HG02840 (cell line): ENCODE results near the gene TMEM63C.
"Not testable (repeated sequence)": the region's sequence is repeated elsewhere in the genome, so short reads cannot be mapped to it uniquely, and the experiment has no call there.

Source experiments
- ATAC-seq: cut with Tn5 transposase; IDR thresholded peaks from one replicate; pipeline ENCODE4 v1.9.1; 2021; ENCODE audit warnings: mild to moderate bottlenecking, moderate library complexity, moderate number of reproducible peaks; ENCODE audit not compliant: unreplicated experiment, low FRiP score

TMEM63C gene

DNA sequence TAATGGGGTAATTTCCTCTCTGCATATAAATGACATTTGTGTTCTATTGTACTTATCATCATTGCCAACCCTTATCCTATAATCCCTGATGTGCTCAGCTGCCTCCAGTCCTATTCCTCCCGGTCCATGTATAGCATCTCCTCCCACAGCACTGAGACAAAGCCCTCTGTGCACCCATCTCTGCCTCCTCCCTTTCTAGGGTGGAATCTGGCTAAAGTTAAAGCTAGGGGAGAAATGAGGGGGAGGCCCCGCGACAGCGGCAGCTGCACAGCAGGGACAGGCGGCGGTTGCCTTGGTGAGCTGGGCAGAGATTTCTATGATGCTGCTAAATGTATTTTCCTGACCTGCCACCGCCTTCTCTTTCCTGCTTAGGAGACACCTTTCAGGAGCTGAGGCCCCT, 27.2 kb upstream of the TMEM63C start:
- no peak for ATAC-seq

DNA sequence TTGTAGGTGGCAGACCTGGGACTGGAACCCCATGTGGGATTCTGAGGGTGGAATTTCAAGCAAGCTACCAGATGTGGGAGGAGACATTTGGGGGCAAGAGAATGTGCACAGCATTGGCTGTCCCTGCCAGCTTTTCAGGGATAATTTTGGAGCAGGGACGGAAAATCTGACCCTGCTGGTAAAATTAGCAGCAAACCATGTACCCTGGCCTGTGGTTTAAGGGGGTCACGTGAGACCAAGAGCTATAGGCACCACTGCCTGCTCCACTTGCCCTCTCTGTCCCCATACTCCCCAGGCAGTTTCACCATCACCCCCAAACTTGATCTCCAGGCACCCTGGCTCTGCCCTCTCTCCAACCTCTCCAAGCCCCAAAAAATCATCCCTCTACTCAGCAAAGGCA, 26.5 kb upstream of the TMEM63C start:
- no peak for ATAC-seq

DNA sequence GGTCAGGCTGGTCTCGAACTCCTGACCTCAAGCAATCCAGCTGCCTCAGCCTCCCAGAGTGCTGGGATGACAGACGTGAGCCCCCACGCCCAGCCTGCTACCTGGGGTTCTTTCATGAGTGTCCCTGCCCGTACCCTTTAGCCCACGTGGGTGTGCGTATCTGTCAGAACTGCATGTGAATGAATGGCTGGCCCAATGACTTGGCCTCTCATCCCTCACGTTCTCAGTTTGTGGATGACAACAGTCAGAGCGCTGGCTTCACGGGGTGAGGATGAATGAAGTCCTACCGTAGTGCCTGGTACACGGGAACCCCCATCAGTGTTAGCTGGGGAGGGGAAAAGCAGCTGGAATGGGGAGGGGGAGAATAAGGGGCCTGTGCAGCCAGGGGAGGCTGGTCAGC, 23.9 kb upstream of the TMEM63C start:
- ATAC-seq, result no peak

DNA sequence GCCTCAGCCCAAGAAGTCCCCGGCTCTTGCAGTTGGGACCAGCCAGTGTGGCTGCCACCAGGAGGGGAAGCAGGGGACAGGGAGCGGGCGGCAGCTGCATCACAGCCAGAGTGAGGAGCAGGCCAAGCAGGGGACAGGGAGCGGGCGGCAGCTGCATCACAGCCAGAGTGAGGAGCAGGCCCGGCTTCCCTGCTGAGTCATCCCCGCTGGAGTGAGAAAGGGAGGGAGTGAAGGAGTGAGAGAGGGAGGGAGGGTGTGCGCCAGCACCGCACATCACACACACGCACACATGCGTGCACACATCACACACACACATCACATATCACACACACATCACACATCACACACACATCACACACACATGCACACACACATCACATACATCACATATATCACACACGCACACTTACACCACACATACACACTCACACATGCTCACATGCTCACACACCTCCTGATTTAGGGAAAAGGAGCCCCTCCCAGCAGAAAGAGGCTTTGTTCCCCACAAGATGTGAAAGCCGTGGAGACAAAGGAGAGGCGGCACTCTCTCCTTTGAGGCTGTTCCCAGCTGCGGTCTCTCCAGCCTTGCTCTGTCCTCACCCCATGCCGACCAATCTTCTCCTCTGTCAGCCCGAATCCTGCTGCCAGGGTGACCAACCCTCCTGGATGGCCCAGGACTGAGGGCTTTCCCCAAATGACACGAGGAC, 23.3 kb upstream of the TMEM63C start:
- no peak for ATAC-seq

DNA sequence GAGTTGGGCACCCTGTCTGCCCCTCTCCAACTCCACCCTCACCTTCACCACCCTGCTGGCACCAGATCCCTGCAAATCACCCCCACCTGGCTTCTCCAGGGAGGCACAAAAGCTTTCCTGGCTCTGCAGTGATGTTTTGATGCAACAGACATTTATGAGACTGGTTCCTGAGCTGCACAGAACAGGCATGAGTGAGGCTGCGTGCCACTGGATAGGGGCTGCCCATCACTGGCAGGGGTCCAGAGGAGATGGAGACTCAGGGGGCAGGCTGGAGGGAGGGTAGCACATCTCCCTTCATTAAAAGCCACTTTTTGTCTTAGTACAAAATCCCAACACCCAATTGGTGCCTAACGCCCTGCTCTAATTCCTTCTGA, 22.7 kb upstream of the TMEM63C start:
- ATAC-seq, result no peak

DNA sequence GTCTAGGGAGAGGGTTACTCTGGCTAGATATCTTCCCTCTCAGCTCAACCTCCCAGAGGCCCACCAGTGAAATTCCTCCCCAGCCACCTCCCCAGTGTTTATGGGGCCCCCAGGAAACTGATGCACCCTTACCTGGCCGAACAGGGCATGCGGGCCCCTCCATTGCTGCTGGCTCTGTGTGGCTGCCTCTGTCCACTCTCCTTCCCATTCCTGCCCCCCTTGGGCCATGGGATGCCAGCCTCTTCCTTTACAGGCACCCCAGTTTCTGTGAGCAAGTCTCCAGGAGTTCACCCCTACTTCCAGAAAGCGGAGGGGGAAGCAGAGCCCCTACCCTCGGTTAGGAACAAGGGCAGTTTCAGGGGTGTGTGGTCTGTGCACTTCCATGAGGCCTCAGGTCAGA, 20.6 kb upstream of the TMEM63C start:
- ATAC-seq, result no peak

DNA sequence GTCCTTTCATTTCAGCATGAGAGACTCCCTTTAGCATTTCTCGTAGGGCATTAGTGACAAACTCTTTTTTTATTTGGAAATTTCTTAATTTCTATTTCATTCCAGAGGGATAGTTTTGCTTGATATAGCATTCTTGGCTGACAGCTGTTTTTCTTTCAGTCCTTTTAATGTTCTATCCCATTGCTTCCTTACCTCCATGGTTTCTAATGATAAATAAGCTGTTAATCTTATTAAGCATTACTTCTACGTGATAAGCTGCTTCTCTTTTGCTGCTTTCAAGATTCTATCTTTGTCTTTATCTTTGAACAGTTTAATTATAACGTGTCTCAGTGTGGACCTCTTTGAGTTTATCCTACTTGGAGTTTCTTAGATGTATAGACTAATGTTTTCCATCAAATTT, 11.6 kb upstream of the TMEM63C start:
- ATAC-seq, result no peak

DNA sequence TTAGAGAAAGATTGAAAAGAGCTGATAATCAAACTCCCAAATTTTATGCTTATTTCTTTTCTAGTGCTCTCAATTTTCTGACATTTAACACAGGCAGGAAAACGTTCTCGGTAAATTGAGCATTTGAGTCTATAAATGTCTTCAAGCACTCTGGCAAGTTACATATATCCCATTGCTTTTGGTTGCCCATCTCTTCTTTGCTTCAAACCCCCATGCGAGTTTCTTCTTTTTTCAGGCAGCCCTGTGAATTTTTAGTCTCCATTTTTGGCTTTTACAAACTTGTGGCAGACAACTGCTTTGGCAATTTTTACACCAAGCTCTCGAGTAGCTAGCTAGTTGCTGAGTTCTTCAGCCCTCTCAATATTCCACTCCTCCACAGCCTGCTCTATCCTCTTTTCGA, 8.7 kb upstream of the TMEM63C start:
- no peak for ATAC-seq

DNA sequence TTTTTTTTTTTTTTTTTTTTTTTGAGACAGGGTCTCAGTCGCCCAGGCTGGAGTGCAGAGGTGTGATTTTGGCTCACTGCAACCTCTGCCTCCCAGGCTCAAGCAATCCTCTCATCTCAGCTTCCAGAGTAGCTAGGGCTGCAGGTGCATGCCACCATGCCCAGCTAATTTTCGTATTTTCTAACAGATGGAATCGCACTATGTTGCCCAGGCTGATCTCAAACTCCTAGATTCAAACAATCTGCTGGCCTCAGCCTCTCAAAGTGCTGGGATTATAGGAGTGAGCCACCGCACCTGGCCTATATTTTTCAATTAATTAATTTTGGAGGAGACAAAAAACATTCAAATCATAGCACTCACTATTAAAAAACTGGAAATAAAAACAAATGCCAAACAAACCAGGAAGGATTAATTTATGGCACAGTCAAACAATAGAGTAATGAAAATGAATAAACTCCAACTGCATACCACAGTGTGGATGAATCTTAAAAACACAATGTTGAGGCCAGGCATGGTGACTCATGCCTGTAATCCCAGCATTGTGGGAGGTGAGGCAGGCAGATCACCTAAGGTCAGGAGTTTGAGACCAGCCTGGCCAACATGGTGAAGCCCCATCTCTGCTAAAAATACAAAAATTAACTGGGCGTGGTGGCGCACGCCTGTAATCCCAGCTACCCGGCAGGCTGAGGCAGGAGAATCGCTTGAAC, 7.5 kb upstream of the TMEM63C start:
- not testable (repeated sequence) for ATAC-seq

DNA sequence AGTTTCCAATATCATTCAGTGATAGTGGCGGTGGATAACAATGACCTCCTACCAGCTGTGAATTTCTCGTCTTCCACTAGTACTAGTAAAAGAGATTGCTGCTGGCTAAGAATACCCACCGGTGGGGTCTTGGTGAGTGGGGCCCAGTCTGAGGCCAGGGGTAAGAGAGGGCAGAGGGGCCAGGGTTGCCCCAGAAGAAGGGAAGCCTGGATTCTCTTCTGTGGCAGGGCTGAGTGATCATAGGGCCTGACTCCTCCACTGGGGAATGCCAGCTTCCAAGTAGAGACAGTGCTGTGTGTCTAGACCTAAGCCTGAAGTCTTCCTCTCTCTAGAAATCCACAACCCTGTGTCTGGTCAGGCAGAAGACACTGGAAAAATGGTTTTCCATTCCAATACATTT, 5.8 kb upstream of the TMEM63C start:
- no peak for ATAC-seq

DNA sequence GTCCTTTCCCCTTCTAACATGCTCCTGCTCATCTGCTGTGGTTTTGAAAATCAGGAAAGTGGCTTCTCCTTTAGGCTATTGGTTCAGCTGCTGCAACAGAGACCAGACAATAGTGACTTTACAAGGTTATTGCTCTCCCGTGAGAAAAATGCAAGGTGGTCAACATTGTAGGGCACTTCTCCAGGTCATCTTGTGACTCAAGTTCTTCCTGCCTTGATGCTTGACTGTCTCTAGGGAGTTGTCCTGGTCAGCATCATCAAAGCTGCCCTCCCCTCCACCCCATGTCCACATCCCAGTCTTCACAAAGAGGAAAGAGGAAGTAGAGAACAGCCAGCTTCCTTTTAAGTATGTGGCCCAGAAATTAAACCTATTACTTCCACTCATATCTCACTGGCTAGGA, 3.9 kb upstream of the TMEM63C start:
- ATAC-seq, result no peak

DNA sequence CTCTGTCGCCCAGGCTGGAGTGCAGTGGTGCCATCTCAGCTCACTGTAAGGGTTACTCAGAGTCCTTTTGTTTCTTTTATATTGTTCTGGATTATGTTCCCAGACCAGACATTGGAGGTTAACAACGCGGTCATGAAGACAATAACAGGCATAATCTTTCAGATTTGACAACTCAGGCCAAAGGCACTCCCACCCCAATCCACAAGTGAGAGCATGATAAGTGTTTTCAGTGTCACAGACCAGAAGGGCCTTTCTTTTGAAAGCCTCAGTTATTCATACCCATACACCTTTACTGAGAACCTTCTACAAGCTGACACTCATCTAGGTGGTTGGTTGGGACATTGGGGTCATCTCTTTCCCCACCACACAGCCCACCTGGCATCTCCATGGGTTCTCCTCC, 2.9 kb upstream of the TMEM63C start:
- no peak for ATAC-seq

DNA sequence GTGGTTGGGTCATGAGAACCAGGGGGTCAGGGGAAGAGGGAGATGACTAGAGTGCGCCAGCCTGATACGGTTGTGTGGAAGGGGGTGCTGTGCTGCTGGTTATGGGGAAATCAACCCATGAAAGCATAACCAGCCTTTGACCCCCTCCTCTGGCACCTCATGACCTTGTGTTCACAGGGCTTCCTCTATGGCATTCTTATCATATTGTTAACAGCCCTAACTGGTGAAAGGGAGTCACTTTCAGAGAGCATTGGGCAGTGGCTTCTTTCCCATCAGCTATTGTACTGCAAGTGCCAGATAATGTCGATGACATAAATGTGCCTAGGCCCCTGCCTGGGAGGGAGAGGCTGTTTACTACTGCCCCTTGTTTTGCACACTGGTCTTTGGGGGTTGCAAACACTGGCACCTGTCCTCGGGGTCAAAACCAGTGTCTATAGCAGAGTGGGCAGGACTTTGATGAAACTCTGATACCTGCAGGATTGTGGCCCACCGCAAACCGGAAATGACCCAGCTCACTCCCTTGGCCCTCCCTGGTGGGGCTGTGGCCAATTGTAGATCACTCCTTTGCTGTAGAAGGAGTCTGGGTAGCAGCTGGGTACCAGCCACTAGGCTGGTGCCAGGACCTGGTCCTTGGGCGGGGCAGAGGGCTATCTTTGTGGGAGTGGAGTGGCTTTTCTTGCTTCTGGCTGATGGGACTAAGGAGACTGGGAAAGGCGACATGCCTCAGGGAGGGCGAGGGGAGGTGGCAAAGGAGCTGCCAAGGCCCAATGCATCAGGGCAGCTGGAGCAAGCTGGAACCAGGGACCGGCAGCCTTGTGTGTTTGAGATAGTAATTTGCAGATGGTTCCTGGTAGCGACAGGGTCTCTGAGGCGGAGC, 634 bp upstream of the TMEM63C start:
- ATAC-seq, result no peak

DNA sequence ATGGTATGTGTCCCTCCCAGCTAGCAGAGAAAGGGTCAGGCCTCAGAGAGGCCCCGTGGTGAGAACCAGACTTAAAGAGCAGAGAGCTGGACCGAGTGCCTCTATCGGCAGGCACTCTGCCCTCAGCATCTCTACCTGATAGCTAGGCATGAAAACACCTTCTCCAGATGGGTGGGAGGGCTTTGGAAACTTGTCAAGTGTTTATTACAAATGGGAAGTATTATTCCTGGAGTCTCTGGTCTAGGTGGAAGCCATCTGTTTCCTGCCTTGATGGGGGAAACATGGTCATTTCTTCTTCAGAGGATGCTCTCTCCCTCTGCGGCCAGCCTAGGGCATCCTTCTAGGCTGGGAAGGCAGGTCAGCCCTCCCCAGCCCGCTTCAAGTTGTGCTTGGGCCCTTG, 2.3 kb downstream of the TMEM63C start:
- no peak for ATAC-seq

DNA sequence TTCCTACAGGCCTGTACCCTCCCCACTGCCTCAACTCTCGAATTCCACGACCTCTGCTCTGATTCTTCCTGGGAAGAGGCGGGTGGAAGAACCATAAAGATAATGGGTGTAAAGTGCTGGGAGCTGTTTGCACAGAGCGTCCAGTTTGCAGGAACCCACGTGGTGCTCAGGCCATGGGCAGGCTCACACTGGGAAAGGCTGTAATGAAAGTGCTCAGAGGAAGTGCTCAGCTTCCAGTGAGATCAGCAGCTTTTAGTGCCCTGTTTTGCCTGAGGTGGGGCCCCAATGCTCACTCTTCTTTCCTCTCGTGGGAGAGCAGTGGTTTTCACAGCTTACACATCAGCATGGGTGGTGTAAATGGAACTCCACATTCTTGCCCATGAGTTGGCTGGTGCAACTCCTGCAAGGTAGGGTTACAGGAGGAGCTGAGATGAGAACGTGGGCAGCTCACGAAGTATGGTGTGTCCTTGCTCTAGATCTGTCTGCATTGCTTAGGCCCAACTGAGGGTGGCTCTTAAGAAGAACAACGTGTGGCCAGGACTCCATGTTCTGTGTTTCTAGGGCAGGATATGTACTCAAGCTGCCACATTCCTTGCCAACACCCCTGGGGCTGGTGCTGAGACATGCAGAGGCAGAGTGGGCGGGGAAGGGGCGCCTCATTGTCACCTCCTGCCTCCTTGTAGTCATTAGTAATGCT, 2.9 kb downstream of the TMEM63C start:
- no peak for ATAC-seq

DNA sequence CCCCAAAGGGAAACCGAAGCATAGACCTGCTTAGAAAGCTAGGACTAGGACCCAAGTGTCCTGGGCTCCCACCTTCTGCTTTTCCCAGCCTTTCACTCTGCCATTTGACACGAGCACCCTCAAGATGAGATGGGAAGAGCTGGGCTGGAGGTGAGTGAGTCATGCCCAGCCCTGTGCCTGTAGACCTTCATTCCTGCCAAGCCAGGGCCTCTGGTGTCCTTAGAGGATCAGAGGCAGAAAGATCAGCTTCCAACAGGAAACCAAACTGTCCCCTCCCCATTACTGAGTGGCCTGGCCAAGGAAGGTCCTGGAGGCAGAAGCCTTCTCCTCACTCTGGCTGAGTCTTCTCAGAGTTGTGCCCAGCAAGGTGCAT, 3.5 kb downstream of the TMEM63C start:
- ATAC-seq, result no peak

DNA sequence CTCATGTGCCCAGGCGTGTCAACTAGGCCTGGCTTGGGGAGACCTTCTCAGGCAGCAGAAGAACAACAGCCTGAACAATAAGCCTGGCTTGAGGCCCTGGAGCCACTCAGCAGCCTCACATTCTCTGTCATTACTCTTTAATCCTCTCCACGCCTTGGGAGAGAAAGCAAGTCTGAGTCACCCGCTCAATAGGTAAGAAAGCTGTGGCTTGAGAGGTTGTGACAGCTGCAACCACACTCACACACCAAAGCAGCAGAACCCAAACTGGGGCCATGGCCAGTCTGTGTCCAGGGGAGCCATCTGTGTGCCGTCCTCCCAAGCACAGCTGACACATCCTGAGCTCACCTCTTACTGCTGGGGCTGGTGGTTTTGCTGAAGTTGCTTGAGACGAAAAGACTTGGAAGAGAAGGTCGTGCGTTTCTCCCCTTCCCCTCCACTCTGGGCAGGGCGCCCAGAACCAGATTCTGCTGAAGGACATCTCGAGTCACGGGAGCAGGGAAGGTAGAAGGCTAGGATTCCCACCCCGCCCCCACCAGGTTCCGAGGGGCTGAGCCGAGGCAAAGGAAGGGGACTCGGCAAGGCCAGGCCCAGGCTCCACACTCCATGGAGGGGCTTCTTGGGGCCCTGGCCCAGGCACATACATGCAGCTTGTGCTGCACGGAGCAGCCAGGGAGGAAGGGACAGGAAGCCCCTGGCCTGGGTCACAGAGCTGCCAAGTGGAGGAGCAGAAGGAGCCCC, 5.5 kb downstream of the TMEM63C start:
- no peak for ATAC-seq

DNA sequence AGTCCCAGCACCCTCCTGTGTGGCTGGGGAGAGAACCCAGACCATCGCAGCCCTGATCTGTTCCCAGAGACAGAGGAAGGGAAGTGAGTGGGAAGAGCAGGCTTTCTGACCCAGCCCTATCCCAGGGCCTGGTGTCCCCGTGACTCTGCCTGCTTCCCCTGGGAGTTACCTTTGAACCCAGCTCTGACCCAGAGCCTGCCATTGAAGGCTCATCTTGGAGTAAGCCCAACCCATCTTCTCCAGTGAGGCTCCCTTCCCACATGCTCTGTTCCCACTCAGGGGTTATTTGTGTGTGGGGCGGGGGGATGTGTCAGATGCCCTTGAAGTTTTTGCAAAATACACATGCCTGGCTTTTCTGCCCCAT, 6.0 kb downstream of the TMEM63C start:
- ATAC-seq, result no peak

DNA sequence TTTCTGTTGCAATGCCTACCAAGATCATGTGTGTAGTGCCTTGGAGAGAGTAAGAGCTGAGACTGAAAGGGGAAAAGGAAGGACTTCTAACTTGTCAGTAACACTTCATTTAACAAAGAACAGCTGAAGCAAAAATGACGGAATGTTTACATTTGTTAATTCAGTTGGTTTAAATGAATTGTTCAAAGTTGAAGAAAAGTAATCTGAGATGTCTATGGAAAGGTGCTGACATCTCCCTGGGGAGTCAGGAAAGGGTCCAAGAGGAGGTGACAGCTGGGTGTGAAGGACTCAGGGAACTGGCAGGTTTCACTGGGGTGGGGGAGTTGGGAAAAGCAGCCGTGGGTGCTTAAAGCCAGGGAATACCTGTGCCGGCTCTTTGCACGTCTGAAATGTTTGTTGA, 7.9 kb downstream of the TMEM63C start:
- ATAC-seq, result no peak

DNA sequence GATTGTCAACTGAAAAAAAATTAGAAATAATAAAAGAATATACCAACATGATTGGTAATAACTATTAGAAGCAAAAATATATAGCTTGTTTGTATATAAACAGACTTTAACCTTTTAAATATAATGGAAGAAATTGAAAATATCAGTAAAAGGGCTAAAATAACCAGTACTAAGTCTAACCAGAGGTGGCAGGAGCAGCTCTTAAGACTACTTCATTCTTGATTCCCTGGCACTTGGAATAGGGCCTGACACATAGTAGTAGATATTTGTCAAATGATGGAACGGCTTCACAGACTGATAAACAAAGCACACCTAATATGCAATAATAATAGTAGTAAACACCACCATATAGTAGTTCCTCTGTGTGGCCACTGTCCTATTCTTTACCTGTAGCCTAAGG, 9.4 kb downstream of the TMEM63C start:
- ATAC-seq, result no peak
